ENCODE data around the gene CLCN7.

Gene CLCN7

DNA sequence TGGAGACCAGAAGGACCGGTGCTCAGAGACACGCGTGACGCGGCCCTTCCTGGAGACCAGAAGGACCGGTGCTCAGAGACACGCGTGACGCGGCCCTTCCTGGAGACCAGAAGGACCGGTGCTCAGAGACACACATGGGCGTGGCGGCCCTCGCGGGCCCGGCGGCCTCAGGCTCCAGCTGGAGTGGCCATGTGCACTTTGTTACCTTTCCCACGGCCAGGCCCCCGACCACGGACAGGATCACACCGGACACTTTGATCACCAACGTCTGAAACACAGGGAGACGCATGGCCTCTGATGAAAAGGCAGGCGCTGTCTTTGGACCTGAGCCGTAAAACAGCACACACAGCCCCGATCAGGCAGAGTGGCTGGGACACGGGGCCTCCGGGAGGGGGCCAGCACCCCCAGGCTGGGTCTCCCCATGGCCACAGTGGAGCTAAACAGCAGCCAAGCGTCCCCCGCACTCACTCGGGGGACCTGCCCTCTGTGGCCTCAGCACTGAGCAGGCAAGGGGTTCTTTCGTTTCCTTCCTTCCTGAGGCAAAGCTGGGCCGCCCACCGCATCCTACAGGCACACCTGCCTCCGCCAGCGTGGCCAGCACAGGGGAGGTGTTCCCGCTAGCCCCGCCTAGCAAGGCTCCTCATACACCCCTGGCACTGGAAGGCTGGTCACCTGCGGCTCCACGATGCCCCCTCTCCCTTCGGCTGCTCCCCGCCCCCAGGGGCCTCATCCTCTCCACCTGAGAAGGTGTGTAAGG lies 17.2 kb downstream of the CLCN7 start:
- Histone ChIP-seq H3K27me3 (ENCODE audit: insufficient read depth, low read length) (no peaks in the 10 kb centered on the region), H3K4me1 (ENCODE audit: insufficient read depth, low read length) (no peaks in the 10 kb centered on the region), H3K4me3 (ENCODE audit: low read length) (no peak overlapping the region), H3K9me3 (ENCODE audit: insufficient read depth, low read depth, low read length) (no peaks in the 10 kb centered on the region), H3K27ac (ENCODE audit: low read length) (no peak overlapping the region), H3K9ac (ENCODE audit: low read depth, low read length) (no peak overlapping the region), H3K36me3 (ENCODE audit: insufficient read depth, low read depth, low read length) (peaks cover 34% of the 10 kb centered on the region)

DNA sequence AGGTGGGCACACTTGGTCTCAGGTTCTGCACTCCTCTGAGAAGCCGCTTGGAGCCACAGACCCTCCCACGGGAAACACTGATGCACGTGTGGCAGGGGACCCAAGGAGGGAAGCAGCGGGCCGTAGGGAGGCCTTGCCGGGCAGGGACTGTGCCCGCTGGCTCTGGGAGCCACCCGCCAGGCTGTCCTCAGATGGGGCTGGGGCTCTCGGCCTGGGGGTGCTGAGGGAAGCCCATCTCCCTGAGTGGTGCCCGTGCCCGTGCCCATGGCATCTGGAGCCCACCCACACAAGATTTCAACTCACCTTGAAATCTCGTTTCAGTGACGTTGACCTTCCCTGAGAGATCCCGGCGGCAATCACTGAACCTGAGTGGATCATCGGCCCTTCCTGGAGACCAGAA lies 17.9 kb downstream of the CLCN7 start:
- no peaks in the 10 kb centered on the region for H3K27me3 ChIP-seq (ENCODE audit: insufficient read depth, low read length)
- H3K27ac ChIP-seq (ENCODE audit: low read length), result no peak overlapping the region
- H3K4me1 ChIP-seq (ENCODE audit: insufficient read depth, low read length), result no peaks in the 10 kb centered on the region
- no peak overlapping the region for H3K4me3 ChIP-seq (ENCODE audit: low read length)
- H3K9ac ChIP-seq (ENCODE audit: low read depth, low read length), result no peak overlapping the region
- no peaks in the 10 kb centered on the region for H3K9me3 ChIP-seq (ENCODE audit: insufficient read depth, low read depth, low read length)
- H3K36me3 ChIP-seq (ENCODE audit: insufficient read depth, low read depth, low read length), result peaks cover 34% of the 10 kb centered on the region

DNA sequence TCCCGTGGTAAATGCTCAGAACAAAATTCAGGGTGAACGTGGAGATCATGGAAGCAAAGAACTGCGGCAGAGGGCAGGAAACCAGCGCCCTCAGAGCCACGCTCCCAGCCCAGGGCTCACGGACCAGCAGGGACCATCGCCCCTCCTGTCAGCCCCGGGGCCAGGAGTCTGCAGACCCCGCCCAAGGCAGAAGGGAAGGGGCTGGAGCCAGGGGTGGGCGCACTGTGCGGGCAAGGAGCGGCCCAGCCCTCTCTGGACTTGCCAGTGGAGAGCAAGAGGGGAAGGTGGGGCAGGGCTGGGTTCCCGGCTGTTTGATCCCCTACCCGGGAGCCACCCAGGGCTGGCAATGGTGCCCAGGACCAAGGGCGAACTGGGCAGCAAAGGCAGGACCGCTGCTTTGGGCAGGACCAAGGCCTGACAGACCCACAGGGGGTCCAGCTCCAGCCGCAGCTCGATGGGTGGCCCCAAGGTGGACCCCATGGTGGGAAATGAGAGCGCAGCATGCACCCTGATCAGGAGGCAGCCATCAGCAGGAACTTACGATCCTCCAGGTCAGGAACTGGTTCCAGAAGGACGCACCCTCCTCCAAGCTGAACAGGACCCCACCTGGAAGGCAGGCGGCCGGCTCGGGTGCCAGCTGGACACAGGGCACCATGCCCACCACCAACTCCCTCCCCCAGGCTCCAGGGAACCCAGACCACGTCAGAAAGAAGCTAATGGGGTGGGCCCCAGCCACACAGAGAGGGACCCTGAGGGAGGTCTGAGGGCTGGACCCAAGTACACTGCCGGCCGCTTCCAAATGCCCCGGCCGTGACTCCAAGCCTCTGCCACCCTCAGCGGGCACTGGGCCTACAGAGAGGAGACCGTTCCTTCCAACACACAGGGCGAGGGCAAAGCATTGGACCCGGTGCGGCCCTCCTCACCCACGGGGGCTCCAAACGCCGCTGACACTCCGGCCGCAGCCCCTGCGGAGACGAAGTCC lies 19.3 kb downstream of the CLCN7 start:
- H3K4me1 ChIP-seq (ENCODE audit: insufficient read depth, low read length), result no peaks in the 10 kb centered on the region
- H3K27me3 ChIP-seq (ENCODE audit: insufficient read depth, low read length), result no peaks in the 10 kb centered on the region
- H3K27ac ChIP-seq (ENCODE audit: low read length), result no peak overlapping the region
- no peak overlapping the region for H3K4me3 ChIP-seq (ENCODE audit: low read length)
- no peak overlapping the region for H3K9ac ChIP-seq (ENCODE audit: low read depth, low read length)
- H3K9me3 ChIP-seq (ENCODE audit: insufficient read depth, low read depth, low read length), result no peaks in the 10 kb centered on the region
- H3K36me3 ChIP-seq (ENCODE audit: insufficient read depth, low read depth, low read length), result peaks cover 37% of the 10 kb centered on the region

DNA sequence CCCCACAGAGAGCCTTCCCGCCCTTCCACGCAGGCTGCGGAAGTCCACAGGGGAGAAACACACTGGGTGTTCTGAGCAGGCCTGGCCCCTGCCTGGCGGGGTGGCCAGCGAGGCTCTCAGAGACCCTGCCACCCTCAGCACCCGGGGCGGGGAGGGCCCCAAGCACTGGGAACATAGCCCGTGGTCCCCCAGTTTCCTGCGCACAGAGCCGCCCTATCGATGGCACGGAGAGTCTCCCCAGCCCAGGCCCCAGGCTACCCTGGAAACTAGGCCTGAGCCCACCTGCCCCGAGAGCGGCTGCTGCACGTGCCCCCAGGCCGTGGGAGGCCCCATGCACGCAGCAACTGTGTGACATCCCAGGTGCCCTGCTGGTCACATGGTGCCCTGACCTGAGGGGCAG lies 20.3 kb downstream of the CLCN7 start:
- no peaks in the 10 kb centered on the region for H3K27me3 ChIP-seq (ENCODE audit: insufficient read depth, low read length)
- no peaks in the 10 kb centered on the region for H3K4me1 ChIP-seq (ENCODE audit: insufficient read depth, low read length)
- peaks cover 37% of the 10 kb centered on the region for H3K36me3 ChIP-seq (ENCODE audit: insufficient read depth, low read depth, low read length)
- H3K9me3 ChIP-seq (ENCODE audit: insufficient read depth, low read depth, low read length), result no peaks in the 10 kb centered on the region
- no peak overlapping the region for H3K9ac ChIP-seq (ENCODE audit: low read depth, low read length)
- H3K4me3 ChIP-seq (ENCODE audit: low read length), result no peak overlapping the region
- no peak overlapping the region for H3K27ac ChIP-seq (ENCODE audit: low read length)

DNA sequence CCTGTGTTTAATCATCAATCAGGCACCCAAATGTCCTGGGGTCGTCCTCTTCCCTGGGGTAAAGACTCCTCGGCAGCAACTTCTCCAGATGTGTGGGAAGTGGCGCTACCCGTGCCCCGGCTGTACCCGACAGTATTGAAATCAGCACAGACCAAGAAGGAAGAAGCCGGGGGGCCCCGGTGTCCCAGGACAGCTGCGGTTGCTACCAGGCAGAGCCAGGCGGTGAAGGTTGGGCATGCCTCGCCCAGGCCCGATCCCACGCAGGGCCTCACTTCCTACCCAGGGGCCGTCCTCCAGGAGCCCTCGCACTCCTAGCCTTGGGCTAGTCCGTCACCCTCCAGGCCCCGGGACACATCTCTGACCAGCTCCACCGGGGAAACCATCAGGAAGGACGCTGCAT lies 21.5 kb downstream of the CLCN7 start:
- Histone ChIP-seq H3K9ac (ENCODE audit: low read depth, low read length) (no peak overlapping the region), H3K27ac (ENCODE audit: low read length) (no peak overlapping the region), H3K4me1 (ENCODE audit: insufficient read depth, low read length) (no peaks in the 10 kb centered on the region), H3K9me3 (ENCODE audit: insufficient read depth, low read depth, low read length) (no peaks in the 10 kb centered on the region), H3K4me3 (ENCODE audit: low read length) (no peak overlapping the region), H3K27me3 (ENCODE audit: insufficient read depth, low read length) (no peaks in the 10 kb centered on the region), H3K36me3 (ENCODE audit: insufficient read depth, low read depth, low read length) (peaks cover 37% of the 10 kb centered on the region)

DNA sequence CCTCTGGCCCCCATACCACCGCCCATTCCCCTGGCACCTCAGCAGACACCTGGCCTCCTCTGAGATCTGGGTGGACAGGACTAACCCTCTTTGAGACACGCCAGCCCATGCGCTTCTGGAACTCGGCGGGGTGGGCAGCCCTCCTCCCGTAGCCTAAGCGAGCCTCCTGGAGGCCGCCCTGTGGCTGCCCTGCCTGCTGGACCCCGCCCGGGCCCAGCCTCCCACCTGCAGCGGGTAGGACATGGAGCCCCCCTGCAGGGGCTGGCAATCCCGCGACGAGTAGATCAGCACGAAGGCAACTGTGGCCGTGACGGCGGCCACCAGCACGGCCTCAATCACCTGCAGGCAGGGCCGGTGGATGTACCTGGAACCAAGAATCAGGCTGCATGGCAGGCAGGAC lies 22.3 kb downstream of the CLCN7 start:
- Histone ChIP-seq H3K4me3 (ENCODE audit: low read length) (no peak overlapping the region), H3K36me3 (ENCODE audit: insufficient read depth, low read depth, low read length) (peaks cover 43% of the 10 kb centered on the region), H3K9me3 (ENCODE audit: insufficient read depth, low read depth, low read length) (no peaks in the 10 kb centered on the region), H3K27ac (ENCODE audit: low read length) (no peak overlapping the region), H3K9ac (ENCODE audit: low read depth, low read length) (no peak overlapping the region), H3K27me3 (ENCODE audit: insufficient read depth, low read length) (no peaks in the 10 kb centered on the region), H3K4me1 (ENCODE audit: insufficient read depth, low read length) (no peaks in the 10 kb centered on the region)

DNA sequence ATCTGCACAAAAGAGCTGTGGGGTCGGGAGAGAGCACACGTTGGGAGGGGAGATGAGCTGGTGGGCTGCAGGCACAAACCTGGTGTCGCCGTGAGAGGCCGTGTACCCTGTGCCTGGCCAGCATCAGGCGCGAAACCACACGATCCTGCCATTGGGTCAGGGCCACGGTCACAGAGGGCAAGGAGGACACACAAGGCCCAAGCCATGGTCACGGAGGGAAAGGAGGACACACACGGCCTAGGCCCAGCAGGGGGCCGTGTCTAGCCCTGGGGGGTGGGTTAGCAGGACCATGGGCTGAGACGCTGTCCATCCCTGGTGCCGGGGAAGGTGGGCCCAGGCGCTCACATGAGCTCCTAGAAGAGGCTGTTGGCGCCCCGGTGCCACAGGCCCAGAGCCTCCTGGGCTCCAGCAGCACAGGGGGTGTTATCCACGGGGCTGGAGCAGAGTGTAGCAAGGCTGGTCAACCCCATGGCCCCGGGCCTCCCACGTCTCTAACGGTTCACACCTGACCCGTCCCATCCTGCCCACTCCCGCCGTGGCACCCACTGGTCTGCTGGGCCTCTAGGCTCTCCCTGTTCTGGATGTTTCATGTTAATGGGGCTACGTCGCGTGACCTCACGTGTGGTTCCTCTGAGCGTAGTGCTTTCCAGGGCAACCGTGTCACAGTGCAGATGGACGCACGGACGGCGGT lies 23.0 kb downstream of the CLCN7 start:
- H3K9ac ChIP-seq (ENCODE audit: low read depth, low read length), result no peak overlapping the region
- no peaks in the 10 kb centered on the region for H3K4me1 ChIP-seq (ENCODE audit: insufficient read depth, low read length)
- peaks cover 43% of the 10 kb centered on the region for H3K36me3 ChIP-seq (ENCODE audit: insufficient read depth, low read depth, low read length)
- no peaks in the 10 kb centered on the region for H3K27me3 ChIP-seq (ENCODE audit: insufficient read depth, low read length)
- no peak overlapping the region for H3K4me3 ChIP-seq (ENCODE audit: low read length)
- no peaks in the 10 kb centered on the region for H3K9me3 ChIP-seq (ENCODE audit: insufficient read depth, low read depth, low read length)
- H3K27ac ChIP-seq (ENCODE audit: low read length), result no peak overlapping the region

DNA sequence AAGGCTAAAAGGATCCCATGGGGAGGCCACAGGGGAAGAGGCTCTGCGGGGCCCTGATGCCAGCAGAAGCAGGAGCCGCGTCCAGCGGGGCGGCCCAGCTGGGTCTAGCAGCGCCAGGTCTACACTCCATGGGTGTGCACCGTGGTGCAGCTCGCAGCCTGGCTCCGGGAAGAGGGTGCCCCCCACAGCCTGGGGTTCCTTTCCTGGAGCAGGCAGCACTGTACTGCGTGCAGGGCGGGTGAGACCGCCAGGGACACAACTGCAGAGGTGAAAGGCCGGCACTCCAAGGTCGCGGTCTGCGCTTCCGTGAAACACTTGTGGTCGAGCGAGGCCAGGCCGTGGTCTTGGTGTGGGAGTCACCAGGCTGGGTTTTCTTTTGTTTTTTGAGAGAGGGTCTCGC lies 24.0 kb downstream of the CLCN7 start:
- Histone ChIP-seq H3K36me3 (ENCODE audit: insufficient read depth, low read depth, low read length) (peaks cover 41% of the 10 kb centered on the region), H3K9ac (ENCODE audit: low read depth, low read length) (no peak overlapping the region), H3K4me3 (ENCODE audit: low read length) (no peak overlapping the region), H3K4me1 (ENCODE audit: insufficient read depth, low read length) (no peaks in the 10 kb centered on the region), H3K27ac (ENCODE audit: low read length) (no peak overlapping the region), H3K27me3 (ENCODE audit: insufficient read depth, low read length) (no peaks in the 10 kb centered on the region), H3K9me3 (ENCODE audit: insufficient read depth, low read depth, low read length) (no peaks in the 10 kb centered on the region)

DNA sequence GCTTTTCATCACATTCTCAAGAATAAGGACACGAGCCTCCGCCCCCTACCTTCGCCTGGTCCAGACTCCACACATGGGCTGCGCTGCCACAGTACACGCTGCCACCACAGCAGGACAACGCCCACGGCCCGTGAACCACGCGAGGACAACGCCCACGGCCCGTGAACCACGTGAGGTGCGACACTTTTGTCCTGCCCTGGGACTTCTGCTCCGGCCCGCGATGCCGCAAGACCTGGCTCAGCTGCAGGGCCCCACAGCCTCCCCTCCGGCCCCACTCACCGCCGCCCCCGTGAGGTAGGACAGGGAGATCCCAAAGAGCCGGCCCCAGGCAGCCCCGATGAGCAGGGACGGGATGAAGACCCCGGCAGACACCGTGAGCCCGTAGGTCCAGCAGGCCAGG lies 24.6 kb downstream of the CLCN7 start:
- peaks cover 35% of the 10 kb centered on the region for H3K36me3 ChIP-seq (ENCODE audit: insufficient read depth, low read depth, low read length)

DNA sequence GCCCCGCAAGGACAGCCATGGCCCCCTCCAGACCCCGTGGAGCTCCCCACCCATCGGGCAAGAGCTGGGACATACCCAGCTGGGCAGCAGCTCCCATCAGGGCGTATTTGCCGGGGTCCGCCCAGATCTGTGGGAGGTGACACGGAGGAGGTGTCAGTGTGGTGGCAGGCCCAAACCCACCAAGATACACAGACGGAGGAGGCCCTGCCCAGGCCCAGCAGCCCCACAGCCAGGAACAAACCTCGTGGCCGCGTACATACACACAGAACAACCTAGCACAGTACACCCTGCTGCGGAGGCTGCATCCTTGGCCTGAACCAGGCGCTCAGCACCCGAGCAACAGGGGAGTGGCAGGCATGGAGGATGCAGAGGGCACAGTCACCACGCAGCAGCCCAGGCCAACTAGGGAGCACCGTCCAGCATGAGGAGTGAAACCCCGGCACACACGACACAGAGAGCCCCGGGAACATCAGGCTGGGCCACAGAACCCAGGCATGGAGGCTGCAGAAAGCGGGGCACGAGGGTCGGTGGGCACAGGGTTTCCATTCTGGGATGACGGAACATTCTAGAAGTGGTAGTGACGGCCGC lies 25.5 kb downstream of the CLCN7 start:
- no peak overlapping the region for H3K4me3 ChIP-seq (ENCODE audit: low read length)
- no peaks in the 10 kb centered on the region for H3K4me1 ChIP-seq (ENCODE audit: insufficient read depth, low read length)
- no peak overlapping the region for H3K9ac ChIP-seq (ENCODE audit: low read depth, low read length)
- H3K9me3 ChIP-seq (ENCODE audit: insufficient read depth, low read depth, low read length), result no peaks in the 10 kb centered on the region
- H3K36me3 ChIP-seq (ENCODE audit: insufficient read depth, low read depth, low read length), result peaks cover 29% of the 10 kb centered on the region
- H3K27me3 ChIP-seq (ENCODE audit: insufficient read depth, low read length), result no peaks in the 10 kb centered on the region
- H3K27ac ChIP-seq (ENCODE audit: low read length), result no peak overlapping the region

More for the DNA sequence above, 24.6 kb downstream of the CLCN7 start:
- no peak overlapping the region for H3K9ac ChIP-seq (ENCODE audit: low read depth, low read length)
- H3K4me1 ChIP-seq (ENCODE audit: insufficient read depth, low read length), result no peaks in the 10 kb centered on the region
- H3K4me3 ChIP-seq (ENCODE audit: low read length), result no peak overlapping the region
- H3K27ac ChIP-seq (ENCODE audit: low read length), result no peak overlapping the region
- no peaks in the 10 kb centered on the region for H3K9me3 ChIP-seq (ENCODE audit: insufficient read depth, low read depth, low read length)
- H3K27me3 ChIP-seq (ENCODE audit: insufficient read depth, low read length), result no peaks in the 10 kb centered on the region

DNA sequence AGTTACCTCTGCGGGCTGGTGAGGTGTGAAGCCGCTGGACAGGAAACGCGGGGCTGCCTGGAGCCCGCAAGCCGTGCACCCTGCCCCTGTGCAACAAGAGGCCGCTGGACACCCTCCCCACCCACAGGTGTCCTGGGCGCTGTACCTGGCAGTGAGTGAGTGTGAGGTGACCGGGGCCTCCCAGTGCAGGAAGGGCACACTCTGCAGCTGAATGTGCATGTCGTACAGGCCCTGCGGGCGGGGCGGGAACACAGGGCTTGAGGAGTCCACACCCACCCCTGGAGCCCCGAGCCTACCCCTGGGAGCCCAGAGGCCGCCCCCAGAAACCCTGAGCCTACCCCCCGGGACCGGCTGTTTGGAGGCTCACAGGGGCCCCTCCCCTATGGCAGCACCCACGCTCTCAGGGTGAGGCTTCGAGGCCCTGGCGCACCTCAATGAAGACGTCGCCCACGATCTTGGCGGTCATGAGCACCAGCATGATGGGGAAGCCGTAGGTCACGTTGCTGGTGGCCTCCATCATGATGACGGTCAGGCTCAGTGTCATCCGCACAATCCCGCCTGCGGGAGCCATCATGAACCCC lies 26.2 kb downstream of the CLCN7 start:
- Histone ChIP-seq H3K4me3 (ENCODE audit: low read length) (no peak overlapping the region), H3K9me3 (ENCODE audit: insufficient read depth, low read depth, low read length) (no peaks in the 10 kb centered on the region), H3K9ac (ENCODE audit: low read depth, low read length) (no peak overlapping the region), H3K4me1 (ENCODE audit: insufficient read depth, low read length) (no peaks in the 10 kb centered on the region), H3K36me3 (ENCODE audit: insufficient read depth, low read depth, low read length) (peaks cover 22% of the 10 kb centered on the region; the same call in 1 of the 2 replicates), H3K27ac (ENCODE audit: low read length) (no peak overlapping the region), H3K27me3 (ENCODE audit: insufficient read depth, low read length) (no peaks in the 10 kb centered on the region)

Measured in iPS-20b (cell line).